Endothelial cell of umbilical vein (primary cell): ENCODE results near the gene JAKMIP1.

Source experiments
- CTCF ChIP-seq, 2 donors: IDR thresholded peaks; 1 replicate in 1 of 2; 2 replicates in 1 of 2; pipeline ENCODE4 v1.5.1; 2011; ENCODE audit warnings: low read length in 2 of 2, mild to moderate bottlenecking in 2 of 2, moderate library complexity in 2 of 2, control low read depth in 1 of 2, inconsistent platforms in 1 of 2, low read depth in 1 of 2; ENCODE audit not compliant: insufficient read depth in 1 of 2; ENCODE audit errors: extremely low read depth in 1 of 2
- EZH2 ChIP-seq: IDR thresholded peaks from 2 replicates; pipeline ENCODE4 v1.6.1; 2012; ENCODE audit warnings: borderline replicate concordance, low read depth, mild to moderate bottlenecking, moderate library complexity, low read length, inconsistent platforms; ENCODE audit not compliant: severe bottlenecking
- FOS ChIP-seq: IDR thresholded peaks from 2 replicates; pipeline ENCODE4 v1.6.1; 2011; ENCODE audit warnings: mild to moderate bottlenecking, low read length, moderate library complexity, borderline replicate concordance; ENCODE audit not compliant: insufficient read depth
- JUN ChIP-seq: IDR thresholded peaks from 2 replicates; pipeline ENCODE4 v1.6.1; 2011; ENCODE audit warnings: borderline replicate concordance, low read depth; ENCODE audit not compliant: insufficient read length, insufficient read depth
- MYC ChIP-seq: IDR thresholded peaks from one replicate; pipeline ENCODE4 v1.6.1; 2011; ENCODE audit warnings: mild to moderate bottlenecking, low read depth, low read length
- POLR2A ChIP-seq: IDR thresholded peaks from 2 replicates; pipeline ENCODE4 v1.6.1; 2012; ENCODE audit warnings: low read depth, mild to moderate bottlenecking, control low read depth, low read length
- POLR2AphosphoS5 ChIP-seq: IDR thresholded peaks from 2 replicates; pipeline ENCODE4 v1.6.1; 2012; ENCODE audit warnings: low read depth, mild to moderate bottlenecking, control low read depth, low read length, moderate library complexity; ENCODE audit not compliant: insufficient read depth
- TF ChIP-seq, protein P1 (sequence below): IDR thresholded peaks from 2 replicates; pipeline ENCODE4 v1.6.1; 2011; ENCODE audit not compliant: insufficient read depth, insufficient read length

DNA sequence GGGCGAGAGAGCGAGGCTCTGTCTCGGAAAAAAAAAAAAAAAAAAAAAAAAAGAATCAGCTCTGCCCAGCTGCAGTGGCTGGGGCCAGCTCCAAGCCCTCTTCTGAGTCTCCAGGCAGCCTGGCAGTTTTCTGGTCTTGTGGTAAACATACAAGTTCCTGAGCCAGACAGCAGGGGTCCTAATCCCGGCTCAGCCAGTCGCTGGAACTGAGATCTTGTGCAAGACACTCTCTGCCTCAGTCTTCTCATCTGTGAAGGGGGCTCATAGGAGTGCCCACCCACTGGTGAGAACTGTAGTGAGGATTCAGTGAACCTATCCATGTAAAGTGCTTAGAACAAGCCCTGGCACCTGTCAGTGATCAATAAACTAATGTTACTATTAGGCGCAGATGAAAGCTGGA is 223.9 kb downstream of the JAKMIP1 start:
- TF ChIP-seq JUN (no peak), CTCF (IDR thresholded peaks at IDR 0.05; ENCODE audit: extremely low read depth in 1 of 2, insufficient read depth in 1 of 2, low read depth in 1 of 2, low read length in 2 of 2) (no peak), POLR2A (no peak), MYC (no peak), EZH2 (no peak), FOS (no peak), POLR2AphosphoS5 (no peak)
- TF ChIP-seq, protein P1, sequence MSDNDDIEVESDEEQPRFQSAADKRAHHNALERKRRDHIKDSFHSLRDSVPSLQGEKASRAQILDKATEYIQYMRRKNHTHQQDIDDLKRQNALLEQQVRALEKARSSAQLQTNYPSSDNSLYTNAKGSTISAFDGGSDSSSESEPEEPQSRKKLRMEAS, result no peak
